ENCODE results near the gene HAND2.

GRCh38 chr4:173530326-173531085, 477 bp upstream of the HAND2 start:
- TF ChIP-seq POLR2A (IDR thresholded peaks at IDR 0.05; ENCODE audit: extremely low read depth, insufficient read length): no peak
- TF ChIP-seq, protein P1, sequence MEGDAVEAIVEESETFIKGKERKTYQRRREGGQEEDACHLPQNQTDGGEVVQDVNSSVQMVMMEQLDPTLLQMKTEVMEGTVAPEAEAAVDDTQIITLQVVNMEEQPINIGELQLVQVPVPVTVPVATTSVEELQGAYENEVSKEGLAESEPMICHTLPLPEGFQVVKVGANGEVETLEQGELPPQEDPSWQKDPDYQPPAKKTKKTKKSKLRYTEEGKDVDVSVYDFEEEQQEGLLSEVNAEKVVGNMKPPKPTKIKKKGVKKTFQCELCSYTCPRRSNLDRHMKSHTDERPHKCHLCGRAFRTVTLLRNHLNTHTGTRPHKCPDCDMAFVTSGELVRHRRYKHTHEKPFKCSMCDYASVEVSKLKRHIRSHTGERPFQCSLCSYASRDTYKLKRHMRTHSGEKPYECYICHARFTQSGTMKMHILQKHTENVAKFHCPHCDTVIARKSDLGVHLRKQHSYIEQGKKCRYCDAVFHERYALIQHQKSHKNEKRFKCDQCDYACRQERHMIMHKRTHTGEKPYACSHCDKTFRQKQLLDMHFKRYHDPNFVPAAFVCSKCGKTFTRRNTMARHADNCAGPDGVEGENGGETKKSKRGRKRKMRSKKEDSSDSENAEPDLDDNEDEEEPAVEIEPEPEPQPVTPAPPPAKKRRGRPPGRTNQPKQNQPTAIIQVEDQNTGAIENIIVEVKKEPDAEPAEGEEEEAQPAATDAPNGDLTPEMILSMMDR (IDR thresholded peaks at IDR 0.05; ENCODE audit: low read depth, low read length): no peak
- TF ChIP-seq MYC (IDR thresholded peaks at IDR 0.05; ENCODE audit: low read depth, low read length): no peak

Measured in NB4 (cell line).